Measurements from ENCODE around the gene PANK4. TPM values are rescaled to one million over a fixed set of nuclear protein-coding genes. Genes with fewer than 3 reads are reported as not detected.

PANK4 gene
- total RNA-seq, 1 experiment from 2014 or later: 32.2 TPM

GRCh38 chr1:2537784-2538115 is 11.4 kb upstream of the PANK4 start:
- no peak overlapping the region for H2BK5ac ChIP-seq (ENCODE audit: insufficient read length, low read length)
- H4K8ac ChIP-seq (replicated peaks; ENCODE audit: insufficient read length, low read depth, low read length): no peak overlapping the region
- no peak overlapping the region for H2BK120ac ChIP-seq (ENCODE audit: low read depth, low read length, poor library complexity, severe bottlenecking)
- H2BK20ac ChIP-seq (ENCODE audit: low read depth, low read length, poor library complexity, severe bottlenecking): no peak overlapping the region
- H3T11ph ChIP-seq (ENCODE audit: low read length): no peak overlapping the region
- Mint-ChIP-seq H3K4me1 (peaks cover 10 to 26% of the 10 kb centered on the region in 2 experiments), H3K27me3 (ENCODE audit: low read depth) (peaks cover 88% of the 10 kb centered on the region), H3K9me3 (peaks cover 0 to 3% of the 10 kb centered on the region in 2 experiments; a peak in 2 of 5 replicates), H3K27ac (no peak overlapping the region), H3K4me3 (no peak overlapping the region), H3K36me3 (ENCODE audit: insufficient read depth in 1 of 3, low read depth in 3 of 3) (no peaks in the 10 kb centered on the region)
- no peaks in the 10 kb centered on the region for H3K23me2 ChIP-seq (ENCODE audit: insufficient read length, low read depth, low read length, poor library complexity, severe bottlenecking)
- H3K9ac ChIP-seq (ENCODE audit: extremely low read depth, insufficient read length, low read length): no peak overlapping the region
- H3K9me3 ChIP-seq (ENCODE audit: control insufficient read depth, low read depth, low read length): no peaks in the 10 kb centered on the region
- no peak overlapping the region for H2BK12ac ChIP-seq (ENCODE audit: insufficient read length, low read depth, low read length)
- no CpG with 5 or more reads among the region's 9 CpGs for WGBS (ENCODE audit: extremely low coverage, insufficient read length, low lambda C conversion rate)
- TF ChIP-seq, protein P1, sequence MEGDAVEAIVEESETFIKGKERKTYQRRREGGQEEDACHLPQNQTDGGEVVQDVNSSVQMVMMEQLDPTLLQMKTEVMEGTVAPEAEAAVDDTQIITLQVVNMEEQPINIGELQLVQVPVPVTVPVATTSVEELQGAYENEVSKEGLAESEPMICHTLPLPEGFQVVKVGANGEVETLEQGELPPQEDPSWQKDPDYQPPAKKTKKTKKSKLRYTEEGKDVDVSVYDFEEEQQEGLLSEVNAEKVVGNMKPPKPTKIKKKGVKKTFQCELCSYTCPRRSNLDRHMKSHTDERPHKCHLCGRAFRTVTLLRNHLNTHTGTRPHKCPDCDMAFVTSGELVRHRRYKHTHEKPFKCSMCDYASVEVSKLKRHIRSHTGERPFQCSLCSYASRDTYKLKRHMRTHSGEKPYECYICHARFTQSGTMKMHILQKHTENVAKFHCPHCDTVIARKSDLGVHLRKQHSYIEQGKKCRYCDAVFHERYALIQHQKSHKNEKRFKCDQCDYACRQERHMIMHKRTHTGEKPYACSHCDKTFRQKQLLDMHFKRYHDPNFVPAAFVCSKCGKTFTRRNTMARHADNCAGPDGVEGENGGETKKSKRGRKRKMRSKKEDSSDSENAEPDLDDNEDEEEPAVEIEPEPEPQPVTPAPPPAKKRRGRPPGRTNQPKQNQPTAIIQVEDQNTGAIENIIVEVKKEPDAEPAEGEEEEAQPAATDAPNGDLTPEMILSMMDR (conservative IDR thresholded peaks at IDR 0.05): no peak
- no peak overlapping the region for H3K56ac ChIP-seq (ENCODE audit: insufficient read length, low read depth, low read length)
- H3K79me2 ChIP-seq (ENCODE audit: insufficient read depth, low read length): no peaks in the 10 kb centered on the region
- no peaks in the 10 kb centered on the region for H3K4me1 ChIP-seq (ENCODE audit: insufficient read depth, low read length)
- no peak overlapping the region for H2AK5ac ChIP-seq (ENCODE audit: insufficient read length, low read length)
- no peak overlapping the region for H2BK15ac ChIP-seq (ENCODE audit: low read depth, low read length)
- peaks cover 5% of the 10 kb centered on the region; the same call in 1 of the 2 replicates for H3K27me3 ChIP-seq (ENCODE audit: insufficient read depth, low read length)
- H3K4ac ChIP-seq (ENCODE audit: low read depth, low read length): no peak overlapping the region
- H3K4me2 ChIP-seq (ENCODE audit: insufficient read depth, insufficient read length, low read length): no peak overlapping the region
- H4K20me1 ChIP-seq (ENCODE audit: control insufficient read depth, insufficient read depth, insufficient read length): peaks cover 3% of the 10 kb centered on the region
- H3K79me1 ChIP-seq (ENCODE audit: insufficient read depth, low read depth, low read length, poor library complexity, severe bottlenecking): no peaks in the 10 kb centered on the region
- H3K27ac ChIP-seq (ENCODE audit: insufficient read length, low read depth, low read length): no peak overlapping the region
- DNase-seq: no peak
- H3K23ac ChIP-seq (ENCODE audit: insufficient read length, low read depth, low read length): no peak overlapping the region
- no peak overlapping the region for H3K18ac ChIP-seq (ENCODE audit: insufficient read length, low read depth, low read length)
- no peak overlapping the region for H3K14ac ChIP-seq (ENCODE audit: insufficient read depth, low read length)
- H4K91ac ChIP-seq (ENCODE audit: insufficient read length, low read depth, low read length): no peak overlapping the region
- H2AFZ ChIP-seq (ENCODE audit: low read length): no peak overlapping the region
- H4K5ac ChIP-seq (ENCODE audit: insufficient read length, low read depth, low read length): no peak overlapping the region
